HG03060 (cell line): ENCODE measurements around the gene OR6X1.
"Not testable (repeated sequence)": the region's sequence is repeated elsewhere in the genome, so short reads cannot be mapped to it uniquely, and the experiment has no call there.

Experiments used
- ATAC-seq: cut with Tn5 transposase; IDR thresholded peaks from one replicate; pipeline ENCODE4 v1.9.1; 2021; ENCODE audit warnings: low read depth, moderate number of reproducible peaks; ENCODE audit not compliant: unreplicated experiment

Gene OR6X1

GRCh38 chr11:123755344-123755743 lies 1.0 kb upstream of the OR6X1 start:
- no peak for ATAC-seq

GRCh38 chr11:123753110-123753509 lies 1.2 kb downstream of the OR6X1 start:
- ATAC-seq: no peak

- ATAC-seq: no peak
These were observed 2.5 kb downstream of the OR6X1 start for GRCh38 chr11:123751781-123752180.

GRCh38 chr11:123748349-123748748 lies 6.0 kb downstream of the OR6X1 start:
- not testable (repeated sequence) for ATAC-seq

GRCh38 chr11:123745764-123746451 lies 8.4 kb downstream of the OR6X1 start:
- no peak for ATAC-seq

GRCh38 chr11:123742724-123743120 lies 11.6 kb downstream of the OR6X1 start:
- ATAC-seq: no peak

GRCh38 chr11:123742031-123742723 lies 12.1 kb downstream of the OR6X1 start:
- no peak for ATAC-seq

GRCh38 chr11:123741159-123742030 lies 12.9 kb downstream of the OR6X1 start, which contains the start of gene ZNF202:
Gene ZNF202, minus strand, starts transcription at chr11:123741660. Its CDS starts 10,772 bp downstream, at chr11:123730888.
- ATAC-seq: peak; percentile 99

- no peak for ATAC-seq
These were observed 13.5 kb downstream of the OR6X1 start for GRCh38 chr11:123740787-123741158.

- ATAC-seq: no peak
These were observed 15.9 kb downstream of the OR6X1 start for GRCh38 chr11:123738374-123738773.

GRCh38 chr11:123736769-123737168 lies 17.5 kb downstream of the OR6X1 start:
- ATAC-seq: no peak

GRCh38 chr11:123729602-123730001 lies 24.7 kb downstream of the OR6X1 start:
- no peak for ATAC-seq

- ATAC-seq: no peak
These were observed 28.2 kb downstream of the OR6X1 start for GRCh38 chr11:123725995-123726655.

- no peak for ATAC-seq
These were observed 34.9 kb downstream of the OR6X1 start for GRCh38 chr11:123719452-123719851.

GRCh38 chr11:123718469-123718868 lies 35.8 kb downstream of the OR6X1 start:
- no peak for ATAC-seq

- ATAC-seq: no peak
These were observed 36.3 kb downstream of the OR6X1 start for GRCh38 chr11:123718063-123718462.

- ATAC-seq: not testable (repeated sequence)
These were observed 41.7 kb downstream of the OR6X1 start for GRCh38 chr11:123712627-123713026.

GRCh38 chr11:123707606-123708205 lies 46.6 kb downstream of the OR6X1 start:
- ATAC-seq: no peak

- ATAC-seq: no peak
These were observed 47.1 kb downstream of the OR6X1 start for GRCh38 chr11:123707206-123707605.

- ATAC-seq: no peak
These were observed 50.0 kb downstream of the OR6X1 start for GRCh38 chr11:123704341-123704740.
